ENCODE results near the gene ARHGAP10. TPM values are rescaled to one million over a fixed set of nuclear protein-coding genes. Genes with fewer than 3 reads are reported as not detected.
"Not testable (repeated sequence)": the region's sequence is repeated elsewhere in the genome, so short reads cannot be mapped to it uniquely, and the experiment has no call there.

Gene ARHGAP10
- total RNA-seq, 4 donors from 2014 or later: 186 to 296 (median 192) TPM

DNA sequence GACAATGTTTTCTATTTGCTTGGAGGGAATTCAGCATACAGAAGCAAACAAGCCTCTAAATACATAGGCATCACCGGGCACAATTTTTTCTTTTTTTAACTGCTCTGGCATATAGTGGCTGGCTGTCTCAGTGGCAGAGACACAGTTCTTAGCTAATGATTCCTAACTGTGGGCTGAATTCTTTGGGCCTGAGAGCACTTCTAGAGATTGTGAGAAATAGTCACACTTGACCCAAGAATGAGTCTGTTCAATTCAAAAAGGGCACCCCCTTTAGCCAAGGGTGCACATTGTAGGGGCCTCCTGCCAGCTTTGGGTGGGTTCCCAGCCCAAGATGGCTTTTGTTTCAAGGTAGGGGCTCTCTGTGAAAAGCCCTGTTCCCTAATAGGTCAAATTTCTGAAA is 345.7 kb downstream of the ARHGAP10 start:
- no peak for DNase-seq (ENCODE audit: extremely low spot score)
- WGBS: 100% methylated on average over 1 of the region's 1 CpG
- TF ChIP-seq, protein P1, sequence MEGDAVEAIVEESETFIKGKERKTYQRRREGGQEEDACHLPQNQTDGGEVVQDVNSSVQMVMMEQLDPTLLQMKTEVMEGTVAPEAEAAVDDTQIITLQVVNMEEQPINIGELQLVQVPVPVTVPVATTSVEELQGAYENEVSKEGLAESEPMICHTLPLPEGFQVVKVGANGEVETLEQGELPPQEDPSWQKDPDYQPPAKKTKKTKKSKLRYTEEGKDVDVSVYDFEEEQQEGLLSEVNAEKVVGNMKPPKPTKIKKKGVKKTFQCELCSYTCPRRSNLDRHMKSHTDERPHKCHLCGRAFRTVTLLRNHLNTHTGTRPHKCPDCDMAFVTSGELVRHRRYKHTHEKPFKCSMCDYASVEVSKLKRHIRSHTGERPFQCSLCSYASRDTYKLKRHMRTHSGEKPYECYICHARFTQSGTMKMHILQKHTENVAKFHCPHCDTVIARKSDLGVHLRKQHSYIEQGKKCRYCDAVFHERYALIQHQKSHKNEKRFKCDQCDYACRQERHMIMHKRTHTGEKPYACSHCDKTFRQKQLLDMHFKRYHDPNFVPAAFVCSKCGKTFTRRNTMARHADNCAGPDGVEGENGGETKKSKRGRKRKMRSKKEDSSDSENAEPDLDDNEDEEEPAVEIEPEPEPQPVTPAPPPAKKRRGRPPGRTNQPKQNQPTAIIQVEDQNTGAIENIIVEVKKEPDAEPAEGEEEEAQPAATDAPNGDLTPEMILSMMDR (IDR thresholded peaks at IDR 0.05): no peak
- TF ChIP-seq POLR2AphosphoS5 (IDR thresholded peaks at IDR 0.05) (no peak), POLR2A (IDR thresholded peaks at IDR 0.05; ENCODE audit: low read depth) (no peak), EP300 (IDR thresholded peaks at IDR 0.05) (no peak)
- no peak overlapping the region for H3K27ac ChIP-seq (replicated peaks in 1 of 4)
- H3K27me3 ChIP-seq: no peaks in the 10 kb centered on the region
- intact Hi-C loops (cut with DNase I): no loop called here
- peaks cover 0 to 11% (median 4%) of the 10 kb centered on the region in 4 donors for H3K9me3 ChIP-seq
- peaks cover 0 to 3% (median 0%) of the 10 kb centered on the region in 4 donors for H3K4me1 ChIP-seq
- H3K36me3 ChIP-seq: peaks cover 66 to 92% (median 77%) of the 10 kb centered on the region in 4 donors
- H3K4me3 ChIP-seq: no peak overlapping the region

DNA sequence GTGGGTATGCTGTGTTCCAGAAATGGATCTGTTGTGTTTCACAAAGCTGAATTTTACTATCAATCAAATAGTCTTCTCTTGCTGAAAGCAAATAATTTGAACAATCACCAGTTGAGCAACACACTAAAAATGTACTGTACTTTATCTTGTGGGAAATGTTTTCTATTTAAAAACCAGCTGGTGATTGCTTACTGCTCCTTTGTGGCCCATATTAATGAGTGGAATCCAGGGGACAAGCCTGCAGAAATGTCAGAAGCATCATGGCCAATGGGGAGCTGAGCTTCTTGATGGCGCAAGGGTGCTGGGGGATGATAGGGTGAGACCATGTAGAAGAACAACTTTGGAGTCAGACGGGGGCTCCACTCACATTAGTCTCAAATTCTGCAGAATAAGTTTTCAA is 346.2 kb downstream of the ARHGAP10 start:
- H3K36me3 ChIP-seq: peaks cover 61 to 92% (median 74%) of the 10 kb centered on the region in 4 donors
- 96% methylated on average over 2 of the region's 2 CpGs for WGBS
- DNase-seq (ENCODE audit: extremely low spot score): no peak
- H3K4me1 ChIP-seq: peaks cover 0 to 3% (median 0%) of the 10 kb centered on the region in 4 donors
- no peak for TF ChIP-seq POLR2AphosphoS5 (IDR thresholded peaks at IDR 0.05)
- TF ChIP-seq POLR2A (IDR thresholded peaks at IDR 0.05; ENCODE audit: low read depth): no peak
- H3K9me3 ChIP-seq: peaks cover 0 to 11% (median 4%) of the 10 kb centered on the region in 4 donors
- intact Hi-C loops (cut with DNase I): no loop called here
- H3K27ac ChIP-seq (replicated peaks in 1 of 4): no peak overlapping the region
- H3K27me3 ChIP-seq: no peaks in the 10 kb centered on the region
- H3K4me3 ChIP-seq: no peak overlapping the region

- H3K36me3 ChIP-seq: peaks cover 43 to 76% (median 62%) of the 10 kb centered on the region in 4 donors
- peaks cover 0 to 3% (median 0%) of the 10 kb centered on the region in 4 donors for H3K9me3 ChIP-seq
- no peak for DNase-seq (ENCODE audit: extremely low spot score)
- H3K4me3 ChIP-seq: no peak overlapping the region
- TF ChIP-seq POLR2A (IDR thresholded peaks at IDR 0.05; ENCODE audit: low read depth): no peak
- no peak for TF ChIP-seq EP300 (IDR thresholded peaks at IDR 0.05)
- H3K4me1 ChIP-seq: peaks cover 0 to 3% (median 0%) of the 10 kb centered on the region in 4 donors
- intact Hi-C loops (cut with DNase I): no loop called here
- H3K27ac ChIP-seq (replicated peaks in 1 of 4): no peak overlapping the region
- no peaks in the 10 kb centered on the region for H3K27me3 ChIP-seq
- WGBS: 71% methylated on average over 7 of the region's 7 CpGs
These were observed 348.1 kb downstream of the ARHGAP10 start for GRCh38 chr4:148079961-148080360.

DNA sequence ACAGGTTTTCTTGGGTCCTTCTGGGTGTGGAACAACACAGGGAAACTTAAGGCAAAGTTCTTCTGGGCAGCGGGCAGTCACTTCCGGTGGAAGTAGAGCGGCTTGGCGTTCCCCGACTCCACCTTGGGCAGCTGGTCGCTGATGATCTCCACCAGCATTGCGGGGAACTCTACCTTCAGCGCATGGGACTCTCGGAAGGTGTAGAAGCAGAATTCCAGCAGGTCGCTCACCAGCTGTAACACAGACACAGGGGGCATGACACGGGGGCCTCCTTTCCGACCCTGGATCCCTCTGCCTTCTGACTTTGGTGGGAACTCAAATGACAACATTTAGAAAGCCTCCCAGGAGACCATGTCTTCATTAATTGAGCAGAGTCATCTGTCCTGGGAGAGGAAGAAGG is 349.4 kb downstream of the ARHGAP10 start:
- Histone ChIP-seq H3K9me3 (no peaks in the 10 kb centered on the region), H3K36me3 (peaks cover 32 to 63% (median 50%) of the 10 kb centered on the region in 4 donors), H3K27ac (replicated peaks in 1 of 4) (no peak overlapping the region), H3K4me3 (no peak overlapping the region), H3K4me1 (peaks cover 0 to 3% (median 0%) of the 10 kb centered on the region in 4 donors), H3K27me3 (no peaks in the 10 kb centered on the region)
- TF ChIP-seq, protein P1 (IDR thresholded peaks at IDR 0.05): no peak
- TF ChIP-seq POLR2AphosphoS5 (IDR thresholded peaks at IDR 0.05) (no peak), EP300 (IDR thresholded peaks at IDR 0.05) (no peak), POLR2A (IDR thresholded peaks at IDR 0.05; ENCODE audit: low read depth) (no peak)
- peak; percentile 79 for DNase-seq (ENCODE audit: extremely low spot score)
- 94% methylated on average over 5 of the region's 12 CpGs for WGBS
- intact Hi-C loops (cut with DNase I): no loop called here

DNA sequence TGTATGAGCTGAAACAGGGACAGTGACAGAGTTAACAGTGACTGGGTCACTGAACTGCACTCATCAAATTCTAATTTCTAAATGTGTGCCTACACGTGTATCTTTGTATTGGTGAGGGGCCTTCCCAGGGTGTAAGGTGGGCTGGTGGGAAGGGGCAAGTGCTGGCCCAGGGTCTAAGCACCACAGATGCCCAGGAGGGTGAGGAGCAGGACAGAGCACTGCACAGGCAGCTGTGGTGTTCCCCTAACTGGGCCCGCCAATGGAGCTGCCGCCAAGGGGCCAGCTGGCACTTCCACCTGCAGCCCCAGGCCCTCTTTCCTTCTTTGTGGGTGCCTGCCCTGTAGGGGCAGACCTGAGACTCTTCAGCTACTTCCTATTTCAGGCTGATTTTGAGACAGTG is 349.9 kb downstream of the ARHGAP10 start:
- no peak overlapping the region for H3K27ac ChIP-seq (replicated peaks in 1 of 4)
- WGBS: 97% methylated on average over 3 of the region's 3 CpGs
- no peak for TF ChIP-seq EP300 (IDR thresholded peaks at IDR 0.05)
- TF ChIP-seq, protein P1 (IDR thresholded peaks at IDR 0.05): no peak
- TF ChIP-seq POLR2AphosphoS5 (IDR thresholded peaks at IDR 0.05): no peak
- no peak for TF ChIP-seq POLR2A (IDR thresholded peaks at IDR 0.05; ENCODE audit: low read depth)
- H3K4me1 ChIP-seq: peaks cover 0 to 3% (median 0%) of the 10 kb centered on the region in 4 donors
- peaks cover 28 to 58% (median 46%) of the 10 kb centered on the region in 4 donors for H3K36me3 ChIP-seq
- no peaks in the 10 kb centered on the region for H3K27me3 ChIP-seq
- no peak overlapping the region for H3K4me3 ChIP-seq
- H3K9me3 ChIP-seq: no peaks in the 10 kb centered on the region
- DNase-seq (ENCODE audit: extremely low spot score): peak; percentile 42
- intact Hi-C loops (cut with DNase I): no loop called here

GRCh38 chr4:148083073-148083472 is 351.2 kb downstream of the ARHGAP10 start:
- H3K9me3 ChIP-seq; H3K4me3 ChIP-seq; H3K27ac ChIP-seq (replicated peaks in 1 of 4); intact Hi-C loops (cut with DNase I); H3K27me3 ChIP-seq; H3K4me1 ChIP-seq: not testable (repeated sequence)
- peaks cover 22 to 47% (median 40%) of the 10 kb centered on the region in 4 donors for H3K36me3 ChIP-seq
- WGBS: 91% methylated on average over 4 of the region's 4 CpGs
- DNase-seq (ENCODE audit: extremely low spot score): peak; percentile 31

All from esophagus muscularis mucosa (tissue), 4 donors.